Right lobe of liver (tissue), 4 donors: Measurements from ENCODE around the gene CFAP100.

Experiments used
- CTCF ChIP-seq, 4 donors: fragments of 200-600 bp in 3 of 4; fragments of 450-650 bp in 1 of 4; IDR thresholded peaks; one replicate each; pipeline versions ENCODE4 v1.5.1 to v1.8.0; 2016 to 2022; ENCODE audit warnings: antibody characterized with exemption in 4 of 4, mild to moderate bottlenecking in 2 of 4
- POLR2A ChIP-seq: fragments of 450-650 bp; IDR thresholded peaks from one replicate; pipeline ENCODE4 v1.6.1; 2017; ENCODE audit warnings: antibody characterized with exemption, mild to moderate bottlenecking
- donor health status: DM: no; HTN: no; CAD: no.
- donor health status: DM: no; HTN: no; CAD: no.
- donor health status: DM: no; HTN: yes; CAD: no.

- TF ChIP-seq CTCF (IDR thresholded peaks at IDR 0.05), result no peak
- no peak for TF ChIP-seq POLR2A
These were observed 39.5 kb upstream of the CFAP100 start for GRCh38 chr3:126355251-126355650.
